ENCODE measurements around the gene KPNB1. TPM values are rescaled to one million over a fixed set of nuclear protein-coding genes. Genes with fewer than 3 reads are reported as not detected.

KPNB1 gene
- total RNA-seq (2021; fragmentation: NEBNext Ultra II Directional; extraction: Animal tissue kit (Norgen Biotek cat#: 25700)): 625 and 635 TPM in 2 replicates
- polyA plus RNA-seq (2011; rRNA removed): 142 and 171 TPM in 2 replicates
- 209 TPM for polyA plus RNA-seq (2011; cell fraction: cytosol; rRNA removed)
- polyA plus RNA-seq (2011; cell fraction: nucleus; rRNA removed): 433 TPM
- 357 to 670 TPM (median 408 TPM) in 4 replicates for polyA plus RNA-seq (2012, experiment 1 of 2)
- polyA plus RNA-seq (2012, experiment 2 of 2): 16.3 TPM
- polyA plus RNA-seq (2013, experiment 1 of 2): 602 TPM
- 545 TPM for polyA plus RNA-seq (2013, experiment 2 of 2)
- polyA minus RNA-seq (2011; rRNA and poly(A)+ RNA removed): 512 and 884 TPM in 2 replicates
- polyA minus RNA-seq (2011; cell fraction: cytosol; rRNA and poly(A)+ RNA removed): 185 TPM
- 342 TPM for polyA minus RNA-seq (2011; cell fraction: nucleus; rRNA and poly(A)+ RNA removed)
- long read RNA-seq, experiment 1, full-length matches to known transcripts: 60 of 342 reads
- long read RNA-seq, experiment 1, partial matches to known transcripts: 261 of 342 reads
- long read RNA-seq, experiment 1, other reads (novel, unspliced or antisense): 21 of 342 reads
- long read RNA-seq, experiment 2, full-length matches to known transcripts: 417 of 473 reads
- long read RNA-seq, experiment 2, partial matches to known transcripts: 16 of 473 reads
- long read RNA-seq, experiment 2, other reads (novel, unspliced or antisense): 40 of 473 reads

DNA sequence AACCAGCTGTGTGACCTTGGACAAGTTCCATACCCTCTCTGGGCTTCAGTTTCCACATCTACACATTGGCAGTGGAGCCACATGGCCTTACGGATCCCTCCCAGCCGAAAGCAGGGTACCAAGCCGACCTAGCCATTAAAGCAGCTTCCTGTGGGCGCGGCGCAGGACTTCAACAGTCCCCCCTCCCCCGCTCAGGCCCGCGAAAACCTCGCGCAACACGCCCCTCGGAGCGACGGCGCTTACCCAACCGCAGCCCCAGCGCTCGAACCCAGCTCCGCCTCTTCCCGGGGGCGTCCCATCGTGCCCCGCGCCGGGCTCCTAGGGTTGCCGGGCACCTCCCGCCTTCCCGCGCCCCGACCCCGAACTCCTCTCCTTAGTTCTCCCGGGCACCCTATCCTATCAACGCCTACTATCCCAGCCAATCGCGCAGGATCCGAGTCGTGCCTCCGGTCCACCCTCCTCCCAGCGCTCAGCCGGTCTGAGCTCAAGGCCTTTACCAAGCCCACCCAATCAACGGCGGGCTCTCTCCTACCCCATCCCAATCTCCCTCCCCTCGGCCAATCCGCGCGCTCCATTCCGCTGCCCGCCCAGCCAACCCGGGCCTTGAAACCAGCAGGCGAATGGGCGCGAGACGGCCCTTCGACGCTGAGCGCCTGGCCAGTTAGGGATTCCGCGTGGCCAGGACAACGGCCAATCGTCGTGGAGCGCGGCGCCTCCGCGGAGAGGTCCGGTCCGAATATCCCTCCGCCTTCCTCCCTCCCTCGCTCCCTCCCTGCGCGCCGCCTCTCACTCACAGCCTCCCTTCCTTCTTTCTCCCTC, at the start of gene KPNB1:
Gene KPNB1 (plus strand): TSS at position 767 of the 819 bp plus-strand sequence. CDS start 326 bp downstream, outside the sequence.
- POLR2A ChIA-PET (ENCODE audit: partially characterized antibody): interaction anchor here (0.8 to 46.3 kb wide), 17 partner anchors 9 to 413 kb away, joined by 3 to 1575 read pairs (median 5); partner anchors contain the start of genes EFCAB13 and TBKBP1
- peak within 1 kb of the TSS; percentile 11; the same call in 1 of the 2 replicates for H2BK12ac ChIP-seq (ENCODE audit: low read depth, low read length)
- no peak within 1 kb of the TSS; the same call in 1 of the 2 replicates for H2BK15ac ChIP-seq (ENCODE audit: low read length)
- H2BK5ac ChIP-seq (ENCODE audit: low read depth, low read length): peak within 1 kb of the TSS; percentile 89
- no peaks in the 10 kb centered on the region for H3K9me3 ChIP-seq (ENCODE audit: insufficient read depth in 2 of 2, low read depth in 1 of 2, low read length in 1 of 2)
- no peaks in the 10 kb centered on the region for H3K79me1 ChIP-seq (ENCODE audit: low read depth, low read length)
- H3K36me3 ChIP-seq (ENCODE audit: control insufficient read depth in 2 of 4, insufficient read depth in 4 of 4, low read length in 3 of 4): peaks cover 14 to 34% (median 27%) of the 10 kb centered on the region in 4 experiments
- peaks cover 4% of the 10 kb centered on the region for H3K23me2 ChIP-seq (ENCODE audit: low read depth, low read length)
- H3K79me2 ChIP-seq (ENCODE audit: control insufficient read depth in 1 of 2, insufficient read depth in 2 of 2, low read length in 2 of 2): peaks cover 17 to 43% of the 10 kb centered on the region in 2 experiments; a peak in 3 of 4 replicates
- H4K20me1 ChIP-seq (replicated peaks in 1 of 2; ENCODE audit: control insufficient read depth in 1 of 2, insufficient read depth in 2 of 2, low read length in 2 of 2): peaks cover 3 to 9% of the 10 kb centered on the region in 2 experiments
- peak within 1 kb of the TSS; percentile 70 to 87 for H3K4me2 ChIP-seq (ENCODE audit: insufficient read depth in 1 of 2, low read depth in 2 of 2, low read length in 2 of 2)
- peak within 1 kb of the TSS; percentile 87 for H3K56ac ChIP-seq (replicated peaks; ENCODE audit: insufficient read length, low read depth, low read length)
- no peak within 1 kb of the TSS for H3K23ac ChIP-seq (ENCODE audit: insufficient read length)
- peak within 1 kb of the TSS; percentile 96 for H4K5ac ChIP-seq (ENCODE audit: insufficient read length, low read depth, low read length)
- peak within 1 kb of the TSS; percentile 83 for H3K27ac ChIP-seq (ENCODE audit: low read depth, low read length)
- no peaks in the 10 kb centered on the region for H3K27me3 ChIP-seq (replicated peaks in 1 of 4; ENCODE audit: control insufficient read depth in 3 of 4, extremely low read depth in 1 of 4, insufficient read depth in 3 of 4, low read length in 3 of 4)
- no peak within 1 kb of the TSS for H2BK120ac ChIP-seq (replicated peaks; ENCODE audit: low read depth, low read length)
- no peak within 1 kb of the TSS for H3K4ac ChIP-seq (replicated peaks; ENCODE audit: insufficient read length, low read depth, low read length)
- no peak within 1 kb of the TSS for H3K14ac ChIP-seq (ENCODE audit: insufficient read length)
- peak within 1 kb of the TSS; percentile 97 for H4K91ac ChIP-seq (replicated peaks; ENCODE audit: insufficient read length, low read length)
- H3K4me3 ChIP-seq (ENCODE audit: extremely low read depth in 1 of 4, insufficient read depth in 2 of 4, low read depth in 3 of 4, low read length in 4 of 4): peak within 1 kb of the TSS; percentile 79 to 99 (median 93)
- WGBS, 2 experiments (ENCODE audit: extremely low coverage in 1 of 2, insufficient coverage in 1 of 2, insufficient read length in 1 of 2, insufficient replicate concordance in 2 of 2, low coverage in 1 of 2, low lambda C conversion rate in 2 of 2, missing lambda C conversion rate in 1 of 2): 1% methylated on average over 66 of the region's 74 CpGs; no CpG with 5 or more reads in 1 of the 2 experiments
- H2AFZ ChIP-seq (ENCODE audit: low read length): no peak within 1 kb of the TSS
- peak within 1 kb of the TSS; percentile 90 to 95 (median 92) for H3K9ac ChIP-seq (replicated peaks in 1 of 4; ENCODE audit: extremely low read depth in 1 of 4, low read depth in 3 of 4, low read length in 3 of 4)
- peak within 1 kb of the TSS; percentile 95 for H3K18ac ChIP-seq (ENCODE audit: extremely low read depth, low read length)
- peak; percentile 96 to 99 for DNase-seq (ENCODE audit: low read depth in 1 of 2, low spot score in 2 of 2)
- no peak within 1 kb of the TSS for H2BK20ac ChIP-seq (ENCODE audit: low read length)
- no peak for FAIRE-seq
- peaks cover 0 to 6% (median 4%) of the 10 kb centered on the region in 4 experiments; a peak in 5 of 7 replicates for H3K4me1 ChIP-seq (replicated peaks in 1 of 4; ENCODE audit: control insufficient read depth in 3 of 4, insufficient read depth in 4 of 4, low read length in 3 of 4)
- CTCF ChIA-PET (ENCODE audit: partially characterized antibody): interaction anchor here (1.0 to 4.1 kb wide), 4 partner anchors 14 to 50 kb away, joined by 3 to 22 read pairs (median 4); no protein-coding TSS in a partner anchor
- H2AK5ac ChIP-seq (ENCODE audit: low read depth, low read length): no peak within 1 kb of the TSS
- H4K8ac ChIP-seq (ENCODE audit: extremely low read depth, insufficient read depth, low read length): peak within 1 kb of the TSS; percentile 98
- TF ChIP-seq JUN (IDR thresholded peaks at IDR 0.05; ENCODE audit: low read depth, low read length) (no peak), TEAD4 (IDR thresholded peaks at IDR 0.05; ENCODE audit: low read depth, low read length) (peak; percentile 67; the same call in 1 of the 2 replicates), TAF1 (IDR thresholded peaks at IDR 0.05; ENCODE audit: low read depth, low read length) (peak; percentile 95; the same call in 1 of the 2 replicates), SP1 (IDR thresholded peaks at IDR 0.05; ENCODE audit: low read depth, low read length) (peak; percentile 97), EP300 (IDR thresholded peaks at IDR 0.05; ENCODE audit: borderline replicate concordance in 1 of 2, low read depth in 2 of 2, low read length in 2 of 2) (peak; percentile 10 to 79; a peak in 2 of 3 replicates), GTF2F1 (IDR thresholded peaks at IDR 0.05; ENCODE audit: borderline replicate concordance, low read depth, low read length) (0 out of 2 replicates have a peak, but pooled peaks have one; percentile 36), KDM5A (IDR thresholded peaks at IDR 0.05; ENCODE audit: low read length) (peak; percentile 27; the same call in 1 of the 2 replicates), RXRA (IDR thresholded peaks at IDR 0.05; ENCODE audit: insufficient read depth, low read depth, low read length) (no peak)
